ENCODE measurements around the gene PRLR. TPM values are rescaled to one million over a fixed set of nuclear protein-coding genes. Genes with fewer than 3 reads are reported as not detected.

The PRLR gene
- total and polyA plus RNA-seq, 2 of the 8 experiments (the other 6 are each of a cell fraction or from before 2014, with no cell fraction given), result 0.53 to 2.5 TPM

GRCh38 chr5:35195472-35195852 lies 34.8 kb downstream of the PRLR start:
- no peak overlapping the region for H2BK120ac ChIP-seq (replicated peaks; ENCODE audit: low read depth, low read length)
- no peak for DNase-seq (ENCODE audit: low read depth in 1 of 2, low spot score in 2 of 2)
- H3K4ac ChIP-seq (replicated peaks; ENCODE audit: insufficient read length, low read depth, low read length), result no peak overlapping the region
- H3K23me2 ChIP-seq (ENCODE audit: low read depth, low read length), result no peaks in the 10 kb centered on the region
- H4K5ac ChIP-seq (ENCODE audit: insufficient read length, low read depth, low read length), result no peak overlapping the region
- no peaks in the 10 kb centered on the region for H3K79me2 ChIP-seq (ENCODE audit: control insufficient read depth in 1 of 2, insufficient read depth in 2 of 2, low read length in 2 of 2)
- no peak overlapping the region for H2BK15ac ChIP-seq (ENCODE audit: low read length)
- H3K18ac ChIP-seq (ENCODE audit: extremely low read depth, low read length), result no peak overlapping the region
- H3K9ac ChIP-seq (replicated peaks in 1 of 4; ENCODE audit: extremely low read depth in 1 of 4, low read depth in 3 of 4, low read length in 3 of 4), result no peak overlapping the region
- H4K91ac ChIP-seq (replicated peaks; ENCODE audit: insufficient read length, low read length), result no peak overlapping the region
- no peaks in the 10 kb centered on the region for H4K20me1 ChIP-seq (replicated peaks in 1 of 2; ENCODE audit: control insufficient read depth in 1 of 2, insufficient read depth in 2 of 2, low read length in 2 of 2)
- POLR2A ChIA-PET (ENCODE audit: partially characterized antibody), result no interaction called here
- H3K4me2 ChIP-seq (ENCODE audit: insufficient read depth in 1 of 2, low read depth in 2 of 2, low read length in 2 of 2), result no peak overlapping the region
- no peaks in the 10 kb centered on the region for H3K4me1 ChIP-seq (replicated peaks in 1 of 4; ENCODE audit: control insufficient read depth in 3 of 4, insufficient read depth in 4 of 4, low read length in 3 of 4)
- no peak overlapping the region for H3K4me3 ChIP-seq (ENCODE audit: extremely low read depth in 1 of 4, insufficient read depth in 2 of 4, low read depth in 3 of 4, low read length in 4 of 4)
- WGBS, 2 experiments (ENCODE audit: extremely low coverage in 1 of 2, insufficient coverage in 1 of 2, insufficient read length in 1 of 2, insufficient replicate concordance in 2 of 2, low coverage in 1 of 2, low lambda C conversion rate in 2 of 2, missing lambda C conversion rate in 1 of 2), result 87% methylated on average over 5 of the region's 5 CpGs; no CpG with 5 or more reads in 1 of the 2 experiments
- no peak overlapping the region for H3K14ac ChIP-seq (ENCODE audit: insufficient read length)
- no peak overlapping the region for H3K56ac ChIP-seq (replicated peaks; ENCODE audit: insufficient read length, low read depth, low read length)
- H2AK5ac ChIP-seq (ENCODE audit: low read depth, low read length), result no peak overlapping the region
- no peak overlapping the region for H2BK20ac ChIP-seq (ENCODE audit: low read length)
- H3K23ac ChIP-seq (ENCODE audit: insufficient read length), result no peak overlapping the region
- H3K79me1 ChIP-seq (ENCODE audit: low read depth, low read length), result no peaks in the 10 kb centered on the region
- no peak overlapping the region for H2AFZ ChIP-seq (ENCODE audit: low read length)
- no peak overlapping the region for H2BK12ac ChIP-seq (ENCODE audit: low read depth, low read length)
- no peaks in the 10 kb centered on the region for H3K9me3 ChIP-seq (ENCODE audit: insufficient read depth in 2 of 2, low read depth in 1 of 2, low read length in 1 of 2)
- no peaks in the 10 kb centered on the region for H3K36me3 ChIP-seq (ENCODE audit: control insufficient read depth in 2 of 4, insufficient read depth in 4 of 4, low read length in 3 of 4)
- H4K8ac ChIP-seq (ENCODE audit: extremely low read depth, insufficient read depth, low read length), result no peak overlapping the region
- no peak overlapping the region for H2BK5ac ChIP-seq (ENCODE audit: low read depth, low read length)
- no peak for TF ChIP-seq YY1 (IDR thresholded peaks at IDR 0.05; ENCODE audit: low read depth, low read length)
- no peak for TF ChIP-seq GTF2F1 (IDR thresholded peaks at IDR 0.05; ENCODE audit: borderline replicate concordance, low read depth, low read length)
- TF ChIP-seq ASH2L (IDR thresholded peaks at IDR 0.05; ENCODE audit: low read length), result no peak
- no peak for TF ChIP-seq CHD1 (IDR thresholded peaks at IDR 0.05; ENCODE audit: low read depth, low read length)
- TF ChIP-seq ATF3 (IDR thresholded peaks at IDR 0.05; ENCODE audit: insufficient read depth, low read depth, low read length), result no peak
- H3K27me3 ChIP-seq (replicated peaks in 1 of 4; ENCODE audit: control insufficient read depth in 3 of 4, extremely low read depth in 1 of 4, insufficient read depth in 3 of 4, low read length in 3 of 4), result no peaks in the 10 kb centered on the region; a peak in 1 of 7 replicates
- CTCF ChIA-PET (ENCODE audit: partially characterized antibody), result no interaction called here
- no peak for FAIRE-seq
- H3K27ac ChIP-seq (ENCODE audit: low read depth, low read length), result no peak overlapping the region
